HEK293 (cell line): Measurements from ENCODE around the gene TSC22D1.

Experiments used
- CTCF ChIA-PET: fragments of 350-600 bp; formaldehyde crosslinking; extraction: SDS; loops from one replicate; lab custom pipeline; 2021; ENCODE audit warnings: antibody characterized with exemption; lab: Yijun Ruan, JAX
- POLR2A ChIA-PET: fragments of 300-600 bp; formaldehyde crosslinking; extraction: SDS; loops from one replicate; lab custom pipeline; 2020; ENCODE audit warnings: antibody characterized with exemption, inconsistent platforms; lab: Yijun Ruan, JAX
- H3K27ac ChIP-seq: fragments of 200-500 bp; sonication (Bioruptor generic); 2 replicates; pipeline ENCODE4 v1.5.1; 2014; ENCODE audit warnings: low read depth, low read length, control low read depth, inconsistent platforms; ENCODE audit errors: extremely low read depth
- H3K36me3 ChIP-seq, 2 experiments: fragments of 200-500 bp in 1 of 2; sonication (Bioruptor generic) in 1 of 2; 1 replicate in 1 of 2; 2 replicates in 1 of 2; pipeline ENCODE4 v1.5.1; 2014 to 2017; ENCODE audit warnings: inconsistent platforms in 2 of 2, low read length in 2 of 2; ENCODE audit not compliant: control insufficient read depth in 2 of 2, insufficient read depth in 1 of 2
- H3K4me1 ChIP-seq: fragments of 200-500 bp; sonication (Bioruptor generic); 2 replicates; pipeline ENCODE4 v1.5.1; 2014; ENCODE audit warnings: mild to moderate bottlenecking, low read length, inconsistent platforms; ENCODE audit not compliant: control insufficient read depth, insufficient read depth
- H3K4me3 ChIP-seq: 2 replicates; pipeline ENCODE4 v1.5.1; 2011; ENCODE audit warnings: low read depth, mild to moderate bottlenecking, control low read depth, low read length, moderate library complexity
- H3K9me3 ChIP-seq: fragments of 200-500 bp; sonication (Bioruptor generic); 2 replicates; pipeline ENCODE4 v1.5.1; 2014; ENCODE audit warnings: low read depth, low read length, inconsistent platforms; ENCODE audit not compliant: control insufficient read depth, insufficient read depth
- AEBP2 ChIP-seq: fragments of 450-650 bp; formaldehyde crosslinking; IDR thresholded peaks from 2 replicates; pipeline ENCODE4 v1.5.1; 2016; ENCODE audit warnings: missing biosample characterization, missing genetic modification characterization, borderline replicate concordance
- BCL11B ChIP-seq: fragments of 450-650 bp; formaldehyde crosslinking; IDR thresholded peaks from 2 replicates; pipeline ENCODE4 v1.5.1; 2016; ENCODE audit warnings: low read depth, missing biosample characterization, missing genetic modification characterization
- KLF10 ChIP-seq: fragments of 450-650 bp; IDR thresholded peaks from 2 replicates; pipeline ENCODE4 v1.5.1; 2018; ENCODE audit warnings: missing biosample characterization, mild to moderate bottlenecking, missing genetic modification characterization
- OSR2 ChIP-seq: fragments of 450-650 bp; formaldehyde crosslinking; IDR thresholded peaks from 2 replicates; pipeline ENCODE4 v1.5.1; 2016; ENCODE audit warnings: missing biosample characterization, missing genetic modification characterization
- OVOL3 ChIP-seq: fragments of 450-650 bp; formaldehyde crosslinking; IDR thresholded peaks from 2 replicates; pipeline ENCODE4 v1.5.1; 2016; ENCODE audit warnings: missing biosample characterization, missing genetic modification characterization
- PRDM6 ChIP-seq: fragments of 450-650 bp; formaldehyde crosslinking; IDR thresholded peaks from 2 replicates; pipeline ENCODE4 v1.5.1; 2017; ENCODE audit warnings: missing biosample characterization, missing genetic modification characterization
- REPIN1 ChIP-seq: fragments of 450-650 bp; formaldehyde crosslinking; IDR thresholded peaks from 2 replicates; pipeline ENCODE4 v1.5.1; 2017; ENCODE audit warnings: missing biosample characterization, missing genetic modification characterization, low read depth
- ZNF146 ChIP-seq: fragments of 450-650 bp; formaldehyde crosslinking; IDR thresholded peaks from 2 replicates; pipeline ENCODE4 v1.5.1; 2016; ENCODE audit warnings: missing biosample characterization, missing genetic modification characterization
- ZNF16 ChIP-seq: fragments of 450-650 bp; formaldehyde crosslinking; IDR thresholded peaks from 2 replicates; pipeline ENCODE4 v1.5.1; 2016; ENCODE audit warnings: low read depth, missing biosample characterization, missing genetic modification characterization
- ZNF2 ChIP-seq: fragments of 450-650 bp; formaldehyde crosslinking; IDR thresholded peaks from 2 replicates; pipeline ENCODE4 v1.5.1; 2016; ENCODE audit warnings: missing biosample characterization, missing genetic modification characterization
- ZNF350 ChIP-seq: fragments of 450-650 bp; formaldehyde crosslinking; IDR thresholded peaks from 2 replicates; pipeline ENCODE4 v1.5.0; 2017; ENCODE audit warnings: missing biosample characterization, mild to moderate bottlenecking, missing genetic modification characterization
- ZNF394 ChIP-seq: fragments of 450-650 bp; formaldehyde crosslinking; IDR thresholded peaks from 2 replicates; pipeline ENCODE4 v1.5.1; 2016; ENCODE audit warnings: missing biosample characterization, missing genetic modification characterization, mild to moderate bottlenecking, moderate library complexity, borderline replicate concordance
- ZNF501 ChIP-seq: fragments of 450-650 bp; formaldehyde crosslinking; IDR thresholded peaks from 2 replicates; pipeline ENCODE4 v1.5.1; 2016; ENCODE audit warnings: missing biosample characterization, missing genetic modification characterization
- ZNF654 ChIP-seq: fragments of 450-650 bp; formaldehyde crosslinking; IDR thresholded peaks from 2 replicates; pipeline ENCODE4 v1.5.1; 2016; ENCODE audit warnings: low read depth, missing biosample characterization, missing genetic modification characterization
- TF ChIP-seq, protein P1 (sequence below): fragments of 450-650 bp; formaldehyde crosslinking; IDR thresholded peaks from 2 replicates; pipeline ENCODE4 v1.5.1; 2016; ENCODE audit warnings: missing biosample characterization, missing genetic modification characterization, low read depth
- TF ChIP-seq, protein P2 (sequence below): fragments of 450-650 bp; formaldehyde crosslinking; IDR thresholded peaks from 2 replicates; pipeline ENCODE4 v1.5.1; 2016; ENCODE audit warnings: missing biosample characterization, missing genetic modification characterization
- TF ChIP-seq, protein P3 (sequence below): fragments of 450-650 bp; formaldehyde crosslinking; IDR thresholded peaks from 2 replicates; pipeline ENCODE4 v1.5.1; 2016; ENCODE audit warnings: missing biosample characterization, missing genetic modification characterization
- TF ChIP-seq, protein P4 (sequence below): fragments of 450-650 bp; formaldehyde crosslinking; IDR thresholded peaks from 2 replicates; pipeline ENCODE4 v1.5.1; 2017; ENCODE audit warnings: missing biosample characterization, missing genetic modification characterization

Gene TSC22D1

DNA sequence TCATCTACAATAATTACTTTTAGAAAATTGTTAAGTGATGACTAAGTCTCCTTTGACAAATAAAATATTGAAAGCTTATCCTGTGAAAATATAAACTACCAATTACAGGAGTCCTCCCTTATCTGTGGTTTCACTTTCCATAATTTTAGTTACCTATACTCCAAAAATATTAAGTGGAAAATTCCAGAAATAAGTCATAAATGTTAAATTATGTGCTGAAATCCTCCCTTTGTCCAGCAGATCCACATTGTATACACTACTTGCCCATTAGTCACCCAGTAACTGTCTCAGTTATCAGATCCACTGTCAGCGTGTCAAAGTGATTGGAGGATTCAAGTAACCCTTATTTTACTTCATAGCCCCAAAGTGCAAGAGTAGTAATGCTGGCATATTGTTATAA lies 104.4 kb downstream of the TSC22D1 start (continued):
- TF ChIP-seq PRDM6 (peak; percentile 53), ZNF146 (tag by site-specific recombination) (no peak)
- TF ChIP-seq, protein P1, sequence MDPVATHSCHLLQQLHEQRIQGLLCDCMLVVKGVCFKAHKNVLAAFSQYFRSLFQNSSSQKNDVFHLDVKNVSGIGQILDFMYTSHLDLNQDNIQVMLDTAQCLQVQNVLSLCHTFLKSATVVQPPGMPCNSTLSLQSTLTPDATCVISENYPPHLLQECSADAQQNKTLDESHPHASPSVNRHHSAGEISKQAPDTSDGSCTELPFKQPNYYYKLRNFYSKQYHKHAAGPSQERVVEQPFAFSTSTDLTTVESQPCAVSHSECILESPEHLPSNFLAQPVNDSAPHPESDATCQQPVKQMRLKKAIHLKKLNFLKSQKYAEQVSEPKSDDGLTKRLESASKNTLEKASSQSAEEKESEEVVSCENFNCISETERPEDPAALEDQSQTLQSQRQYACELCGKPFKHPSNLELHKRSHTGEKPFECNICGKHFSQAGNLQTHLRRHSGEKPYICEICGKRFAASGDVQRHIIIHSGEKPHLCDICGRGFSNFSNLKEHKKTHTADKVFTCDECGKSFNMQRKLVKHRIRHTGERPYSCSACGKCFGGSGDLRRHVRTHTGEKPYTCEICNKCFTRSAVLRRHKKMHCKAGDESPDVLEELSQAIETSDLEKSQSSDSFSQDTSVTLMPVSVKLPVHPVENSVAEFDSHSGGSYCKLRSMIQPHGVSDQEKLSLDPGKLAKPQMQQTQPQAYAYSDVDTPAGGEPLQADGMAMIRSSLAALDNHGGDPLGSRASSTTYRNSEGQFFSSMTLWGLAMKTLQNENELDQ: no peak

DNA sequence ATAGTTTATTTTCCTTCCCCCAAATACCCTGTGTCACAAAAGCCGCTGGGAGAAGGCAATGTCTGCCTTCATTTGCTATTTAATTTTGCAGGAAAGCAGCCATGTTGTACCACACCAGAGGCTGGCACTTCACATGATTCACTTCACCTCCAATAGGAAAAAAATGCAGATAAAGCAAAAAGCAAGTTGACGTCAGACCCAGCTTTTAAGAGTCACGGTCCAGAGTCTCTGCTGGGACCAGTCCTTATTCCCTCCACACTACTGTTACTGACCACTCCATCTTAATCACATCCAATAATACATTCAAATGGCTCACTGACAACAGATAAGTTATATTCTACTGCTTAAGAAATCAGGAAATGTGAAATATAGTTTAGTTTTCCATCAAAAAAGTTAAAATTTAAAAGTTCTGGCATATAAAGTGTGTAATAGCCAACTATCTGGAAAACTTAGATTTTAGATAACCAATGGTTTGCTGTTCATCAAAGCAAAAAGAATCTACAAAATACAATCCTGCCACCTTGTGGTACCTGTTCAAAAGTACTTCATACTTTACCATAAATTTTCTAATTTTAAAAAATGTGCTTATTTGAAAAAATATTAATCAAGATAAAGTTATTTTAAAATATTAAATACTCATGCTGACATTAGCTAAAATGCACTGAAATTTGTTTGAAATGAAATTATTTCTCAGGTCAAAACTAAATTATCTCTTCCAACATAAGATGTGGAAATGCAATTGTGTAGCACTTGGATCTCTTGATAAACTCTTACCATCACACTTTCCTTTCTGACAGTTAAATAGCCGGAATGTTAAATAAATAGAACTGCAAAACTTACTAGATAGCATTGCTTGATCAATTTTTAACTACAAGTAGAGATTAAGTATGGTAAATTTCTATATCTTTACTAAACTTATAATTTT lies 105.2 kb downstream of the TSC22D1 start:
- H3K36me3 ChIP-seq: no peaks in the 10 kb centered on the region
- no peak overlapping the region for H3K4me3 ChIP-seq
- no peaks in the 10 kb centered on the region for H3K9me3 ChIP-seq
- POLR2A ChIA-PET: interaction anchor here (1.3 kb wide), 1 partner anchor 34 kb away, joined by 4 read pairs; no protein-coding TSS in a partner anchor
- no peak overlapping the region for H3K27ac ChIP-seq
- CTCF ChIA-PET: interaction anchor here (0.6 to 3.5 kb wide), 13 partner anchors 11 to 948 kb away, joined by 3 to 20 read pairs (median 3); no protein-coding TSS in a partner anchor
- peaks cover 9% of the 10 kb centered on the region for H3K4me1 ChIP-seq
- TF ChIP-seq KLF10 (tag by site-specific recombination): 0 out of 2 replicates have a peak, but pooled peaks have one; percentile 15
- peak; percentile 58 for TF ChIP-seq ZNF654 (tag by site-specific recombination)
- TF ChIP-seq, protein P2, sequence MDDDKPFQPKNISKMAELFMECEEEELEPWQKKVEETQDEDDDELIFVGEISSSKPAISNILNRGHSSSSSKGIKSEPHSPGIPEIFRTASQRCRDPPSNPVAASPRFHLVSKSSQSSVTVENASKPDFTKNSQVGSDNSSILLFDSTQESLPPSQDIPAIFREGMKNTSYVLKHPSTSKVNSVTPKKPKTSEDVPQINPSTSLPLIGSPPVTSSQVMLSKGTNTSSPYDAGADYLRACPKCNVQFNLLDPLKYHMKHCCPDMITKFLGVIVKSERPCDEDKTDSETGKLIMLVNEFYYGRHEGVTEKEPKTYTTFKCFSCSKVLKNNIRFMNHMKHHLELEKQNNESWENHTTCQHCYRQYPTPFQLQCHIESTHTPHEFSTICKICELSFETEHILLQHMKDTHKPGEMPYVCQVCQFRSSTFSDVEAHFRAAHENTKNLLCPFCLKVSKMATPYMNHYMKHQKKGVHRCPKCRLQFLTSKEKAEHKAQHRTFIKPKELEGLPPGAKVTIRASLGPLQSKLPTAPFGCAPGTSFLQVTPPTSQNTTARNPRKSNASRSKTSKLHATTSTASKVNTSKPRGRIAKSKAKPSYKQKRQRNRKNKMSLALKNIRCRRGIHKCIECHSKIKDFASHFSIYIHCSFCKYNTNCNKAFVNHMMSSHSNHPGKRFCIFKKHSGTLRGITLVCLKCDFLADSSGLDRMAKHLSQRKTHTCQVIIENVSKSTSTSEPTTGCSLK (tag by site-specific recombination): no peak

GRCh38 chr13:44468874-44469273 lies 107.3 kb downstream of the TSC22D1 start:
- no peaks in the 10 kb centered on the region for H3K9me3 ChIP-seq
- TF ChIP-seq ZNF350 (tag by site-specific recombination) (no peak), ZNF16 (no peak), ZNF501 (tag by site-specific recombination) (no peak), AEBP2 (tag by site-specific recombination) (no peak), ZNF394 (tag by site-specific recombination) (no peak), BCL11B (tag by site-specific recombination) (no peak), OVOL3 (tag by site-specific recombination) (no peak), REPIN1 (tag by site-specific recombination) (no peak), OSR2 (no peak), ZNF2 (no peak)
- TF ChIP-seq, protein P3, sequence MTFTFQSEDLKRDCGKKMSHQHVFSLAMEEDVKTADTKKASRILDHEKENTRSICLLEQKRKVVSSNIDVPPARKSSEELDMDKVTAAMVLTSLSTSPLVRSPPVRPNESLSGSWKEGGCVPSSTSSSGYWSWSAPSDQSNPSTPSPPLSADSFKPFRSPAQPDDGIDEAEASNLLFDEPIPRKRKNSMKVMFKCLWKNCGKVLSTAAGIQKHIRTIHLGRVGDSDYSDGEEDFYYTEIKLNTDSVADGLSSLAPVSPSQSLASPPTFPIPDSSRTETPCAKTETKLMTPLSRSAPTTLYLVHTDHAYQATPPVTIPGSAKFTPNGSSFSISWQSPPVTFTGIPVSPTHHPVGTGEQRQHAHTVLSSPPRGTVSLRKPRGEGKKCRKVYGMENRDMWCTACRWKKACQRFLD: no peak
- TF ChIP-seq, protein P4, sequence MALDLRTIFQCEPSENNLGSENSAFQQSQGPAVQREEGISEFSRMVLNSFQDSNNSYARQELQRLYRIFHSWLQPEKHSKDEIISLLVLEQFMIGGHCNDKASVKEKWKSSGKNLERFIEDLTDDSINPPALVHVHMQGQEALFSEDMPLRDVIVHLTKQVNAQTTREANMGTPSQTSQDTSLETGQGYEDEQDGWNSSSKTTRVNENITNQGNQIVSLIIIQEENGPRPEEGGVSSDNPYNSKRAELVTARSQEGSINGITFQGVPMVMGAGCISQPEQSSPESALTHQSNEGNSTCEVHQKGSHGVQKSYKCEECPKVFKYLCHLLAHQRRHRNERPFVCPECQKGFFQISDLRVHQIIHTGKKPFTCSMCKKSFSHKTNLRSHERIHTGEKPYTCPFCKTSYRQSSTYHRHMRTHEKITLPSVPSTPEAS (tag by site-specific recombination): no peak

More at GRCh38 chr13:44468874-44469273, 107.3 kb downstream of the TSC22D1 start:
- Histone ChIP-seq H3K4me1 (peaks cover 4% of the 10 kb centered on the region), H3K27ac (no peak overlapping the region), H3K36me3 (no peaks in the 10 kb centered on the region), H3K4me3 (no peak overlapping the region)
- POLR2A ChIA-PET: no interaction called here
- CTCF ChIA-PET: interaction anchor here (0.5 to 3.5 kb wide), 8 partner anchors 10 to 842 kb away, joined by 3 to 20 read pairs (median 4); no protein-coding TSS in a partner anchor
